ENCODE data around the gene TTLL8. TPM values are rescaled to one million over a fixed set of nuclear protein-coding genes. Genes with fewer than 3 reads are reported as not detected.

The TTLL8 gene
- total RNA-seq (2014; rRNA removed; shearing (Covaris generic)) (0.06 TPM in 1 of 2 replicates, not detected in the other), total RNA-seq (2022) (0.72 and 1.3 TPM in 2 replicates), Bru-seq, nascent RNA (percentile 29 among the genes with signal in this experiment), BruChase-seq, experiment 1, labeled RNA remaining after a 6-hour chase (percentile 31 among the genes with signal in this experiment), BruChase-seq, experiment 2, labeled RNA remaining after a 2-hour chase (percentile 30 among the genes with signal in this experiment)
- long read RNA-seq, partial matches to known transcripts = 0 of 4 reads
- long read RNA-seq, other reads (novel, unspliced or antisense) = 4 of 4 reads

DNA sequence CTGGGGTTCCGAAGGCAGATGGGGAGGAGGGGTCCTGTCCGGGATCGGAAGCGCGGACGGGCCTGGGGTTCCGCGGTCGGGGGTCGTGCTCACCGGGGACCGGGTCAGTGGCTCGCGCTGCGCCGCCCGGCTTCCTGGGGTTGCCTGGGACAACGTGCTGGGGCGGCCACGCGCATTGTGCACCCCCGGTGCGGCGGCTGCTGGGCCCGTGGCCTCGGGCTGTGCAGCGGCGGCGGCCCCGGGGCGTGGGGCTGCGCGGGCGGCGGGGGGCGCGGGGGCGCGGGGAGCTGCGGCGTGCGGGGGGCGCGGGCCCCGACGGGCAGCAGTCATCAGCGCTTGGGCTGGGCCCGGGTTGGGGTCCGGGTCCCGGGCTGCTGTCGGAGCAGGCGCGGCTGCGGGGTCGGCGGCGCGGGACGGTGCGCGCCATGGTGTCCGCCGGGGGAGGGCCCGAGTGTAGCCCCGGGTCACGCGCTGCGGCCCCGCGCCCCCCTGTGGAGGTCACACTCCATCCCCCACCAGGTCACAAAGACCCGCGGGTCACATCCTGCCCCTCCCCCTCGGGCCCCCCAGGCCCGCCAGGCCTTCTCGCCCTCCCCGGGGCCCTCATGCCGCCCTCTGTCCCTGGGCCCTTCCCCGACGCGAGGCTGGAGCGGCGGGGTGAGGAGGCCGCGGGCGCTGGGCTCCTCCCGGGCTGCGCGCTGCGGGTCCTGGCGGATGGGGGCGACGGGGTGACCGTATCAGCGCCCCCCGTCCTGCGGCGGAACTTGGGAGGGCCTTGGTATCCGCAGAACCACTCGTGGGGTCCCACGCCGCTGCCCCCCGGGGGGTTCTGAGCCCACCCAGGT is at the start of gene TTLL8:
TSS of gene TTLL8 (minus strand) at position 238 of the 845 bp plus-strand sequence.
- H3K9me3 ChIP-seq (ENCODE audit: low read length) = 0 out of 2 replicates have a peak, but pooled peaks cover under 1% of the 10 kb centered on the region
- TF ChIP-seq EZH2phosphoT487 (IDR thresholded peaks at IDR 0.05; ENCODE audit: borderline replicate concordance, low read depth, low read length) = no peak
- TF ChIP-seq, protein P1, sequence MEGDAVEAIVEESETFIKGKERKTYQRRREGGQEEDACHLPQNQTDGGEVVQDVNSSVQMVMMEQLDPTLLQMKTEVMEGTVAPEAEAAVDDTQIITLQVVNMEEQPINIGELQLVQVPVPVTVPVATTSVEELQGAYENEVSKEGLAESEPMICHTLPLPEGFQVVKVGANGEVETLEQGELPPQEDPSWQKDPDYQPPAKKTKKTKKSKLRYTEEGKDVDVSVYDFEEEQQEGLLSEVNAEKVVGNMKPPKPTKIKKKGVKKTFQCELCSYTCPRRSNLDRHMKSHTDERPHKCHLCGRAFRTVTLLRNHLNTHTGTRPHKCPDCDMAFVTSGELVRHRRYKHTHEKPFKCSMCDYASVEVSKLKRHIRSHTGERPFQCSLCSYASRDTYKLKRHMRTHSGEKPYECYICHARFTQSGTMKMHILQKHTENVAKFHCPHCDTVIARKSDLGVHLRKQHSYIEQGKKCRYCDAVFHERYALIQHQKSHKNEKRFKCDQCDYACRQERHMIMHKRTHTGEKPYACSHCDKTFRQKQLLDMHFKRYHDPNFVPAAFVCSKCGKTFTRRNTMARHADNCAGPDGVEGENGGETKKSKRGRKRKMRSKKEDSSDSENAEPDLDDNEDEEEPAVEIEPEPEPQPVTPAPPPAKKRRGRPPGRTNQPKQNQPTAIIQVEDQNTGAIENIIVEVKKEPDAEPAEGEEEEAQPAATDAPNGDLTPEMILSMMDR (conservative IDR thresholded peaks at IDR 0.05; ENCODE audit: low read length) = no peak
- peaks cover 71% of the 10 kb centered on the region for H3K4me1 ChIP-seq (ENCODE audit: insufficient read depth, low read length, poor library complexity, severe bottlenecking)
- BruUV-seq (replicated peaks) = no TSS peak
- no peak within 1 kb of the TSS for H3K4me3 ChIP-seq (ENCODE audit: low read depth, low read length, poor library complexity, severe bottlenecking)
- H3K79me2 ChIP-seq (ENCODE audit: insufficient read depth, low read depth, low read length) = no peaks in the 10 kb centered on the region
- peak within 1 kb of the TSS; percentile 18; the same call in 1 of the 2 replicates for H3K4me2 ChIP-seq (ENCODE audit: low read length)
- CTCF ChIA-PET (ENCODE audit: unreplicated experiment) = no interaction called here
- H3K36me3 ChIP-seq (ENCODE audit: insufficient read depth, low read length) = no peaks in the 10 kb centered on the region
- no peak within 1 kb of the TSS for H3K27ac ChIP-seq (ENCODE audit: low read depth, low read length, poor library complexity, severe bottlenecking)
- no peaks in the 10 kb centered on the region for H4K20me1 ChIP-seq (ENCODE audit: insufficient read depth, low read length)
- POLR2A ChIA-PET = no interaction called here
- H2AFZ ChIP-seq (ENCODE audit: low read length) = no peak within 1 kb of the TSS
- no peak for DNase-seq (ENCODE audit: low spot score)
- H3K9me2 ChIP-seq (ENCODE audit: insufficient read depth, low read length) = no peaks in the 10 kb centered on the region
- intact Hi-C loops (cut with micrococcal nuclease; ENCODE audit: unreplicated experiment) = no loop called here

- Histone ChIP-seq H3K4me1 (ENCODE audit: insufficient read depth, low read length, poor library complexity, severe bottlenecking) (peaks cover 55% of the 10 kb centered on the region), H3K9me3 (ENCODE audit: low read length) (no peaks in the 10 kb centered on the region), H3K4me3 (ENCODE audit: low read depth, low read length, poor library complexity, severe bottlenecking) (no peak overlapping the region), H3K79me2 (ENCODE audit: insufficient read depth, low read depth, low read length) (no peaks in the 10 kb centered on the region), H2AFZ (ENCODE audit: low read length) (no peak overlapping the region), H3K9me2 (ENCODE audit: insufficient read depth, low read length) (no peaks in the 10 kb centered on the region), H3K36me3 (ENCODE audit: insufficient read depth, low read length) (no peaks in the 10 kb centered on the region), H3K27ac (ENCODE audit: low read depth, low read length, poor library complexity, severe bottlenecking) (no peak overlapping the region), H3K4me2 (ENCODE audit: low read length) (no peak overlapping the region), H4K20me1 (ENCODE audit: insufficient read depth, low read length) (no peaks in the 10 kb centered on the region)
- no peak for TF ChIP-seq EZH2phosphoT487 (IDR thresholded peaks at IDR 0.05; ENCODE audit: borderline replicate concordance, low read depth, low read length)
- TF ChIP-seq, protein P1 (conservative IDR thresholded peaks at IDR 0.05; ENCODE audit: low read length) = no peak
- intact Hi-C loops (cut with micrococcal nuclease; ENCODE audit: unreplicated experiment) = loop anchor here (10.0 kb wide), 1 partner anchor 173 kb away; no protein-coding TSS in a partner anchor
- no TSS peak for BruUV-seq (replicated peaks)
- ChIA-PET CTCF (ENCODE audit: unreplicated experiment) (no interaction called here), POLR2A (no interaction called here)
- DNase-seq (ENCODE audit: low spot score) = no peak
Observed at GRCh38 chr22:50107529-50107928, 49.4 kb upstream of the TTLL8 start.
